AG09309 (cell line): ENCODE results near the gene GUCA2B.

ENCODE experiments used
- DNase-seq: peaks from one replicate; pipeline ENCODE4 v3.0.0-alpha.2; 2010; ENCODE audit warnings: low read depth
- H3K4me3 ChIP-seq: 2 replicates; pipeline ENCODE4 v1.5.1; 2011; ENCODE audit warnings: mild to moderate bottlenecking, low read depth, low read length, moderate library complexity; ENCODE audit not compliant: control insufficient read depth
- TF ChIP-seq, protein P1 (sequence below): IDR thresholded peaks from 2 replicates; pipeline ENCODE4 v1.5.1; 2011; ENCODE audit warnings: mild to moderate bottlenecking, low read depth, low read length, inconsistent platforms; ENCODE audit not compliant: insufficient read depth, control insufficient read depth; ENCODE audit errors: missing control alignments

Gene GUCA2B

GRCh38 chr1:42168763-42169162 lies 15.6 kb downstream of the GUCA2B start:
- TF ChIP-seq, protein P1, sequence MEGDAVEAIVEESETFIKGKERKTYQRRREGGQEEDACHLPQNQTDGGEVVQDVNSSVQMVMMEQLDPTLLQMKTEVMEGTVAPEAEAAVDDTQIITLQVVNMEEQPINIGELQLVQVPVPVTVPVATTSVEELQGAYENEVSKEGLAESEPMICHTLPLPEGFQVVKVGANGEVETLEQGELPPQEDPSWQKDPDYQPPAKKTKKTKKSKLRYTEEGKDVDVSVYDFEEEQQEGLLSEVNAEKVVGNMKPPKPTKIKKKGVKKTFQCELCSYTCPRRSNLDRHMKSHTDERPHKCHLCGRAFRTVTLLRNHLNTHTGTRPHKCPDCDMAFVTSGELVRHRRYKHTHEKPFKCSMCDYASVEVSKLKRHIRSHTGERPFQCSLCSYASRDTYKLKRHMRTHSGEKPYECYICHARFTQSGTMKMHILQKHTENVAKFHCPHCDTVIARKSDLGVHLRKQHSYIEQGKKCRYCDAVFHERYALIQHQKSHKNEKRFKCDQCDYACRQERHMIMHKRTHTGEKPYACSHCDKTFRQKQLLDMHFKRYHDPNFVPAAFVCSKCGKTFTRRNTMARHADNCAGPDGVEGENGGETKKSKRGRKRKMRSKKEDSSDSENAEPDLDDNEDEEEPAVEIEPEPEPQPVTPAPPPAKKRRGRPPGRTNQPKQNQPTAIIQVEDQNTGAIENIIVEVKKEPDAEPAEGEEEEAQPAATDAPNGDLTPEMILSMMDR, result no peak
- H3K4me3 ChIP-seq, result no peak overlapping the region
- DNase-seq, result no peak

DNA sequence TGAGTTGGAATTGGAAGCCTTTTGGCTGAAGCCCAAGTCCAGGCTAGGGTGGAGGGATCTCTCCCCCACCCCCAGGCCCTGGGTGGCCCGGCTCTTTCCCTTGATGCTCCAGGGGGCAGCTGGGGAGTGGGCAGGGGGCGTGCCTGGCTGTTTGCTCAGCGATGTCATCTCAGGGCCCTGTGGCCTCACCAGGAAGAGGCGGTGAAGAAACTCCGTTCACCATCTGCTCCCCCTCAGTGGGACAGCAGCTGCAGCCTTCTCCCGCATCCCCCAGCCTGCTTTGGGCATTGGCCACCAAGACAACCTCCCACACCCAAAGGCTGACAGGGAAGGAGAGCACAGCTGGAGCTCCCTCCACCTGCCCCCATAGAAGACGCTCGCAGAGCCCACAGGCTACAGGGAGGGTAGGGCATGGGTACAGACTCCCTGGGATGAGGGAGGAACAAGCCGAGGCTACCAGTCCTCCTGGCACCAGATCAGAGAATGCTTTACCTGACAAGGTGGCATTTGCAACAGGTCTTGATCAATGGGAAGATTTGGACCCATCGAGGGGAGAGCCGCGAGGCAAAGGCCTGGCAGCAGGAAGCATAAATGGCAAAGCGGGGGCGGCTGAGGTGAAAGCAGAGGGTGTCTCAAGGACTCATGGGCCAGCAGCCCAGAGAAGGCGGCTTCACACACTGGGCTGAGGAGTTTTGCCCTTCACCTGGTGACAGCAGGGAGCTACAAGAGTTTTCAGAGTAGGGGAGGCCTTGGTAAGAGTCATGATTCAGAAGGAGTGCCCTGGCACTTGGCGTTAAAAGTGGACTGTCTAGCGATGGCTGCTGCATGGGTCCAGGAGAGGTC lies 17.8 kb downstream of the GUCA2B start:
- TF ChIP-seq, protein P1, result no peak
- no peak for DNase-seq
- H3K4me3 ChIP-seq, result no peak overlapping the region

- no peak for DNase-seq
- no peak overlapping the region for H3K4me3 ChIP-seq
- TF ChIP-seq, protein P1, result no peak
Observed at GRCh38 chr1:42171679-42172266, 18.6 kb downstream of the GUCA2B start.

- DNase-seq, result no peak
- H3K4me3 ChIP-seq, result no peak overlapping the region
- TF ChIP-seq, protein P1, result no peak
Observed at GRCh38 chr1:42172381-42173133, 19.3 kb downstream of the GUCA2B start.

DNA sequence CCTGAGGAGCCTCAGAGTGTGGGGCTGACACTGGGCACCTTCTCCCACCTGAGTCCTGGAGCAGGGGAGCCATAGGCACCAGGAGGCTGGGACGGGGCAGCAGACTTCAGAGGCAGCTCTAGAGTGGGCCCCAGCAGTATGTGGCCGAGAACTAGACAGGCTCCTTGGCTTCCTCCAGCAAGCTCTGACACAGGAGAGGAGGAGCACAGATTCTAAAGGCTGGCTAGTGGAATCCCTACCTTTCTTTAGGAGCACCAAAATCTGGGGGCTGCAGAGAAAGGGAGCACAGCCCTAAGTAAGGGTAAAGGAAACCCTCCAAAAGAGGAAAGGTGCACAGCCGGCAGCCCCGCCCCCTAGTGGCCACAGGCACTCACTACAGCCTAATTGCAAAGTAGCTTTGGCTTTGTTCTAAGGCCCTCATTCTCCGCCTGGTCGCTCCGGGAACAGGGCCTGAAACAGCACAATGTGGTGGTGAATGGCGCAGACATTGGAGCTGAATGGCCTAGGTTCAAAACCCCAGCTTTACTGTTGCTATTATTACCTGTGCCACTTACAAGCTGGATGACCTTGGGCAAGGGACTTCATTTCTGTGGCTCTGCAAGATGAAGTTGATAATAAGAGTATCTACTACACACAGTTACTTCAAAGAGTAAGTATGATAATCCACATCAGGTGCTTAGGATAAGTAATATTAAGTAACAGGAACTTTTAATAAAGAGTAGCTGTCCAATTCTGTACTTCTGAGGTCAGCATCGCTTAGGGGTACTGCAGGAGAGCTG lies 20.1 kb downstream of the GUCA2B start:
- DNase-seq, result no peak
- no peak overlapping the region for H3K4me3 ChIP-seq
- TF ChIP-seq, protein P1, result peak; percentile 96
